ENCODE results near the gene RBMY1J.
"Not testable (repeated sequence)": the region's sequence is repeated elsewhere in the genome, so short reads cannot be mapped to it uniquely, and the experiment has no call there.

Gene RBMY1J

GRCh38 chrY:22403110-22403509 is at the start of gene RBMY1J:
TSS of gene RBMY1J (plus strand) at chrY:22403410. CDS start at chrY:22405448, 2,038 bp downstream.
- DNase-seq: not testable (repeated sequence)

- DNase-seq: no peak
Measured at GRCh38 chrY:22367416-22367815, 35.8 kb upstream of the RBMY1J start.

- DNase-seq: no peak
Measured at GRCh38 chrY:22370623-22371022, 32.6 kb upstream of the RBMY1J start.

- DNase-seq: no peak
Measured at GRCh38 chrY:22373494-22373893, 29.7 kb upstream of the RBMY1J start.

GRCh38 chrY:22444718-22445396 is 41.6 kb downstream of the RBMY1J start:
- DNase-seq: not testable (repeated sequence)

- DNase-seq: not testable (repeated sequence)
Measured at GRCh38 chrY:22455522-22455921, 52.3 kb downstream of the RBMY1J start.

- not testable (repeated sequence) for DNase-seq
Measured at GRCh38 chrY:22461962-22462361, 58.8 kb downstream of the RBMY1J start.
